Activated naive CD4-positive, alpha-beta T cell treated with anti-CD3 and anti-CD28 coated beads, Interleukin-2, amount 50 U/mL, for 72 hours (primary cell): ENCODE data around the gene TSC1. TPM values are rescaled to one million over a fixed set of nuclear protein-coding genes. Genes with fewer than 3 reads are reported as not detected.

Experiments used
- ATAC-seq, 2 donors: fragments of 150-1000 bp; cut with Tn5 transposase; 2 replicates each; pipeline ENCODE4 v1.10.0; 2021; ENCODE audit warnings: mild to moderate bottlenecking in 2 of 2, moderate library complexity in 2 of 2
- DNase-seq, 2 donors: peaks; one replicate each; pipeline ENCODE4 v3.0.0; 2021 to 2022; ENCODE audit warnings: low spot score in 2 of 2
- H3K27ac Mint-ChIP-seq, 2 donors: one replicate each; pipeline ENCODE4 v1.8.0; 2022; ENCODE audit warnings: mild to moderate bottlenecking in 2 of 2, mixed read lengths in 2 of 2
- H3K36me3 Mint-ChIP-seq, 2 donors: one replicate each; pipeline ENCODE4 v1.8.0; 2022; ENCODE audit warnings: mixed read lengths in 2 of 2
- H3K9me3 Mint-ChIP-seq, 2 donors: one replicate each; pipeline ENCODE4 v1.8.0; 2022; ENCODE audit warnings: mixed read lengths in 2 of 2
- total RNA-seq, 2 donors: library from RNA; stranded (reverse); gene quantifications; one replicate each; pipeline ENCODE4 v1.2.3, GENCODE V29; 2022

Gene TSC1
- total RNA-seq, 2 donors from 2014 or later = 38.7 to 43.8 TPM

- Mint-ChIP-seq H3K9me3 (no peaks in the 10 kb centered on the region), H3K36me3 (peaks cover 0 to 9% of the 10 kb centered on the region in 2 donors), H3K27ac (peak overlapping the region in 1 of 2 donors; percentile 22)
- ATAC-seq (no peak), DNase-seq (no peak)
These were observed 34.0 kb downstream of the TSC1 start for GRCh38 chr9:132910376-132910775.

DNA sequence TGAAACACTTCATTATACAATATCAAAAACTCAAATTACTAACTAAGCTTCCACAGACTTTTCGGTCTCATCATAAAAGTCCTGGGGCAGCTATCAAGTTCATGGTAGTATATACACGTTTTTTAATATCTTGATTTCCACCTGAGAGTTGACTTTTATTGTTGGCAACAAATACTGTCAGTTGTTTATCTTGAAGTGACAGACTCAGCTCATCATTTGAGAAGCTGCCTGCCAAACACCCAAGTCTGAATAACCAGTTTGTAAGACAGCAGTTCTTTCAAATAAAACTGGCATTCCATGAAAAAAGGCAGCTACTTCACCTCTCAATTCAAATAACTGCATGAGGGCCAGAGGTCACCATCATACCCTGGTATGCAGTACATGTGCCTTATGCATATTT, 35.1 kb downstream of the TSC1 start:
- DNase-seq (no peak), ATAC-seq (no peak)
- H3K36me3 Mint-ChIP-seq = peaks cover 0 to 9% of the 10 kb centered on the region in 2 donors
- no peak overlapping the region for H3K27ac Mint-ChIP-seq
- no peaks in the 10 kb centered on the region for H3K9me3 Mint-ChIP-seq

GRCh38 chr9:132908635-132909034, 35.8 kb downstream of the TSC1 start:
- ATAC-seq (peak in 1 of 2 donors; percentile 44), DNase-seq (no peak)
- peaks cover 0 to 9% of the 10 kb centered on the region in 2 donors for H3K36me3 Mint-ChIP-seq
- H3K27ac Mint-ChIP-seq = peak overlapping the region in 1 of 2 donors; percentile 36
- H3K9me3 Mint-ChIP-seq = no peaks in the 10 kb centered on the region

DNA sequence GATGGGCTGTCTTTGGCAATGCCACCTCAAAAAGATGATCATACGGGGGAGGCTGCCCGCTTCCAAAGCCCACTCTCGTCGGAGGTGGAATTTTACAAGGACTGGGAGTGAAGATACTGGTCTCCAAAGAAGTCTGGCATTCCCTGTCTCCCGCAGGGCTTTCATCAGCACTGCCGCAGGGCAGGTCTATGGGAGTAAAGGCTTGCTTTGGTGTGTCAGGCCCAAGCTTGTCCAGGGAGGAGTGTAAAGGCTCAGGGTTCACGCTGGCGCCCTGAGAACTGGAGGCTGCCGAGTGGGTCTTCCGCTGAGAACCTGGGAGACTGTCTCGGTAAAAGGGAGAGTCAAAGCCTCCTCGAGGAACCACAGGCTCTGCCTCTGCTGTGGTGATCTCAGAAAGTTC, 38.7 kb downstream of the TSC1 start:
- ATAC-seq (no peak), DNase-seq (no peak)
- Mint-ChIP-seq H3K9me3 (no peaks in the 10 kb centered on the region), H3K36me3 (peaks cover 0 to 2% of the 10 kb centered on the region in 2 donors), H3K27ac (peak overlapping the region; percentile 5 to 55)

- Mint-ChIP-seq H3K27ac (no peak overlapping the region), H3K36me3 (no peaks in the 10 kb centered on the region), H3K9me3 (no peaks in the 10 kb centered on the region)
- ATAC-seq (no peak), DNase-seq (no peak)
These were observed 40.6 kb downstream of the TSC1 start for GRCh38 chr9:132903574-132904492.

DNA sequence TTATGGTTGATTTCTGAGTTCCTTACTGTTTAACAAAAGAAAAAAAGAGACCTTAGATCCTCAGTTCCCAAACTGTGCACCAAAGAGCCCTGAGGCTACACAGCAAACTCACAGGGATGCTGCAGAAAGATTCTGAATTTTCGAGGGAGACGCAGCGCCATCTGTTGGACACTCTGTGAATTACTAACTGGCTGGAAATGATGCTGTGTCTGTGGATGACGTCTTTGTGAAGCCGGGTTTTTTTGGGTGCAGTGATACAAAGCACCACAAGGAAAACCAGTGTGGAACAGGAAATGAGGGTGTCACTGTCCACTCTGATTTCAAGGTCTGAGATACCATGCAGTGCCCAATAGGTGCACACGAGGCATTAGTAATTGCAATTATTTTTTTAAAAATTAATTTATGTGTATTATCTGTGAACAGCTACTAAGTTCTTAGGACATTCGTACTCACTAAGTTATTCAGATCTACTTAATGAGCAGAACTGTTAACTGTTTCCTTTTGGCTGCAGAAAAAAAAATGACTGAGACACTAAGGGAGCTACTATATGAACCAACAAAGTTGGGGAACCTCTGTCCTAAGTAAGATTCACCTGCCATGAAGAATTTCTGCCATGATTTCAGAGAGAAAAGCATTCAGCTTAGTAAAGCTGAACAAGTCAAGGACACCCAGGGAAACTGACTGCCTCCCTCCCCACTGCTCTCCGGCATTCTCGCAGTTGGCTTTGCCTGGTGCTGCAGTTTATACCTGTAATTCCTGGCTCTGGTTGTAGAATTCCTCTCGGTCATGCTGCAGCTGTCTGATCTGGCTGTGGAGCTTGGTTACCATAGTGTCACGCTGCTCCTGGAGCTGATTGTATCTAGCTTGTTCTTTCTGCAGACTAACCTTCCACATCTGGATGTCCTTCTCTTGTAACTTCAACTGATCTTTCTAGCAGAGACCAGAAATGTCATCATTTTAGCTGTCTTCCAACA, 42.3 kb downstream of the TSC1 start:
- Mint-ChIP-seq H3K27ac (peak overlapping the region in 1 of 2 donors; percentile 7), H3K36me3 (no peaks in the 10 kb centered on the region), H3K9me3 (no peaks in the 10 kb centered on the region)
- ATAC-seq (peak; percentile 95 to 99), DNase-seq (peak; percentile 73 to 81)

DNA sequence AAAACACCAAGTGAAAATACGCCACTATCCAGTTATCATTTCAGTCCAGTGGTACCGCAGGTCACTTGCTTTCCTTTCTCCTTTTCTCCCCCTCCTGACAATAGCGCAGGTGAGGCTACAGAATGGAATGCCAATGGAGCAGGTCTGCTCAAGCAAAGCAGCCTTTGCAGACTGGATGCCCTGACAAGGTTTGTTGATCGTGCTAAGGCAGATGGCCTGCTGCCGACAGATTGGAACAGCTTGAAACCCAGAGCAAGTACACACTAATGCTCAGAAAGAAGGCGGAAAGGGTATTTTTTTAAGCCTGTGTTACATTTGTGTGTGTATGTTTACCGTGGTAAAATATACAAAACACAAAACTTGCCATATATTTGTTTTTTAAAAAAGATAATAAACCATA, 46.4 kb downstream of the TSC1 start:
- no peak for DNase-seq
- H3K9me3 Mint-ChIP-seq = no peaks in the 10 kb centered on the region
- no peak for ATAC-seq
- H3K36me3 Mint-ChIP-seq = no peaks in the 10 kb centered on the region
- H3K27ac Mint-ChIP-seq = no peak overlapping the region

GRCh38 chr9:132896906-132897305, 47.5 kb downstream of the TSC1 start:
- Mint-ChIP-seq H3K36me3 (no peaks in the 10 kb centered on the region), H3K27ac (peak overlapping the region in 1 of 2 donors; percentile 11), H3K9me3 (no peaks in the 10 kb centered on the region)
- DNase-seq = no peak
- ATAC-seq = no peak

- no peaks in the 10 kb centered on the region for H3K9me3 Mint-ChIP-seq
- H3K27ac Mint-ChIP-seq = no peak overlapping the region
- ATAC-seq = no peak
- DNase-seq = no peak
- H3K36me3 Mint-ChIP-seq = no peaks in the 10 kb centered on the region
These were observed 48.2 kb downstream of the TSC1 start for GRCh38 chr9:132896264-132896663.

GRCh38 chr9:132894862-132895835, 49.3 kb downstream of the TSC1 start:
- Mint-ChIP-seq H3K27ac (no peak overlapping the region), H3K9me3 (no peaks in the 10 kb centered on the region), H3K36me3 (no peaks in the 10 kb centered on the region)
- ATAC-seq (no peak), DNase-seq (no peak)

DNA sequence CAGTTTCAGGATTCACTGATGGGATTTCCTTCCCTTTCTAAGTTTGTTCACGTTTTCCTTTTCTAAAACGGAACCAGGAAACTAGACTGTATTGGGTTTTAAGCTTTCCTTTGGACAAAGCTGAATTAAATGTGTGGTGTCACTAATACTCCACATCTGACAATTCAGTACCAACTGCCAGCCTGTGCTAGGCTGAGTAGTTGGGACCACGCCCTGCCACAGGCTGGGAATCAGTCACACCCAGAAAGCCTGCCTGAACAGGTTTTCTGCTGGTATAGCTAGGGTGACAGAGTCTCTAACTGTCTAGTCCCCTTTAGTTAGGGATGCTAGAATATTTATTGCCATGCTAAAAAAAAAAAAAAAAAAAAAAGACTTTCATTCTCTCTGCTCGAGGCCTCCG, 50.1 kb downstream of the TSC1 start:
- Mint-ChIP-seq H3K27ac (no peak overlapping the region), H3K9me3 (no peaks in the 10 kb centered on the region), H3K36me3 (no peaks in the 10 kb centered on the region)
- DNase-seq (no peak), ATAC-seq (no peak)

- ATAC-seq = no peak
- H3K27ac Mint-ChIP-seq = peak overlapping the region in 1 of 2 donors; percentile 62
- no peaks in the 10 kb centered on the region for H3K36me3 Mint-ChIP-seq
- DNase-seq = no peak
- H3K9me3 Mint-ChIP-seq = no peaks in the 10 kb centered on the region
These were observed 52.0 kb downstream of the TSC1 start for GRCh38 chr9:132892400-132892799.

DNA sequence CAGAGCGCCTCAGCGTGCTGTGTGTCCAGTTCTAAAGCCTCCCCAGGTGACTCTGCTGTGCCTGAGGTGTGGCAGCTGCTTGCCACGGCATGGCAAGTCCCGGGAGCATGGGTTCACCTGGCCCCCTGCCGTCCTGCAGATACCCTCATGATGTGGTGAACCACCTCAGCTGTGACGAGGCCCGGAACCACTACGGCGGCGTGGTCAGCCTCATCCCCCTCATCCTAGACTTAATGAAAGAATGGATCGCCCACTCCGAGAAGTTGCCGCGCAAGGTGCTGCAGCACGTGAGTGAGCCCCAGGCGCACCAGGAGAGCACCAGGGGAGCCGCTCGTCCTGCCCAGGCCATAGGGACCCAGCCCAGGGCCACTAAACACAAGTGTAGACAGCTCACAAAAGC, 56.3 kb downstream of the TSC1 start:
- Mint-ChIP-seq H3K9me3 (no peaks in the 10 kb centered on the region), H3K36me3 (no peaks in the 10 kb centered on the region), H3K27ac (no peak overlapping the region)
- ATAC-seq = no peak
- DNase-seq = no peak

- ATAC-seq = no peak
- no peak overlapping the region for H3K27ac Mint-ChIP-seq
- DNase-seq = no peak
- no peaks in the 10 kb centered on the region for H3K9me3 Mint-ChIP-seq
- H3K36me3 Mint-ChIP-seq = no peaks in the 10 kb centered on the region
These were observed 57.0 kb downstream of the TSC1 start for GRCh38 chr9:132887181-132888120.

- H3K9me3 Mint-ChIP-seq = no peaks in the 10 kb centered on the region
These were observed 58.1 kb downstream of the TSC1 start for GRCh38 chr9:132886334-132886725.

More at GRCh38 chr9:132886334-132886725, 58.1 kb downstream of the TSC1 start:
- ATAC-seq (no peak), DNase-seq (no peak)
- Mint-ChIP-seq H3K36me3 (no peaks in the 10 kb centered on the region), H3K27ac (no peak overlapping the region)
